ENCODE results near the gene VPREB1.

Gene VPREB1

DNA sequence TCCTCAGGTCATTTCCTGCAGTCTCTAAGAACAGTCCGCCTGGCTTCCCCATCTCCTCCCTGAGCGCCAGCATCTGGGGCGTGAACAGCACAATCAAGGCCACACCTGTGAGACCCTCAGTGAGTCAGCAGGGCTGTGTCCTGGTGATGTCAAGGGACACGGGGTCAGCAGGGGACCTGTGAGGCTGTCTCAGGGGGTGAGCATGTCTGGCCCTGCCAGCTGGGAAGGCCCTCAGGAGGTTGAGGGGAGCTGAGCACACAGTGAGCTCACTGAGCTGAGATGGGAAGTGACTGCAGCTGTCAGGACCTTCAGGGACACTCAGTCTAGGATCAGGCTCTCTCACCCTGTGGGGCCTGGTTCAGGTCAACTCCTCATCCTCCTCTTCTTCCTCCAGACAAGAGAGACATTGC is 46.6 kb upstream of the VPREB1 start:
- DNase-seq = no peak
- Histone ChIP-seq H2BK15ac (replicated peaks; ENCODE audit: low read depth) (no peak overlapping the region), H3K4ac (ENCODE audit: low read depth, low read length) (no peak overlapping the region), H2AK5ac (ENCODE audit: low read length) (no peak overlapping the region), H2BK5ac (ENCODE audit: low read length) (no peak overlapping the region), H3K27me3 (ENCODE audit: insufficient read depth, low read length, poor library complexity) (no peaks in the 10 kb centered on the region), H3K56ac (ENCODE audit: low read length) (no peak overlapping the region), H3K9ac (ENCODE audit: low read length) (no peak overlapping the region), H3K36me3 (ENCODE audit: control insufficient read depth, insufficient read depth, low read length) (no peaks in the 10 kb centered on the region), H3K4me2 (ENCODE audit: low read length) (no peak overlapping the region), H4K5ac (ENCODE audit: low read length) (no peak overlapping the region), H3K23ac (ENCODE audit: low read length) (no peak overlapping the region), H3K79me2 (ENCODE audit: control insufficient read depth, insufficient read depth, low read length) (no peaks in the 10 kb centered on the region), H3K18ac (ENCODE audit: low read length) (no peak overlapping the region), H3K4me1 (ENCODE audit: control insufficient read depth, low read depth, low read length) (no peaks in the 10 kb centered on the region), H4K8ac (ENCODE audit: low read depth, low read length) (no peak overlapping the region), H3K79me1 (ENCODE audit: low read length) (no peaks in the 10 kb centered on the region), H2BK120ac (ENCODE audit: low read depth, low read length) (no peak overlapping the region), H3K27ac (ENCODE audit: low read depth, low read length) (no peak overlapping the region), H3K4me3 (ENCODE audit: low read length) (no peak overlapping the region)
- no CpG with 5 or more reads among the region's 4 CpGs for WGBS (ENCODE audit: extremely low coverage, insufficient coverage, low lambda C conversion rate)

DNA sequence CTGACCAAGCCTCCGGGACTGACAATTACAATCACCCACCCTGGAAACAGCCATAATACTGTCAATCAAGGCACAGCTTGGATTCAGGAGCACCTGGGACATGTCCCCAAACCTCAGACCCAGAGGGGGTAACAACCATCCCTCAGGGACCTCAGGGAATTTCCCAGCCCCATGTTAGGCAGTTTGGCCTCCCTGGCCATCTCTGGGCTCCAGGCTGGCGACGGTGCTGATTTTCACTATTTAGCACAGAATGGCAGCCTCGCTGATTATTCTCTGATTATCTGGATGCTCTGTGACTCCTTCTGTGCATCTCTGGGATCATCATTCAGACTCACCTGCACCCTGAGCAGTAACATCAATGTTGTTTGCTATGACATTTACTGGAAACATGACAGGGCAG is 45.8 kb upstream of the VPREB1 start:
- Histone ChIP-seq H2BK120ac (ENCODE audit: low read depth, low read length) (no peak overlapping the region), H3K56ac (ENCODE audit: low read length) (no peak overlapping the region), H3K27me3 (ENCODE audit: insufficient read depth, low read length, poor library complexity) (peaks cover under 1% of the 10 kb centered on the region), H3K36me3 (ENCODE audit: control insufficient read depth, insufficient read depth, low read length) (no peaks in the 10 kb centered on the region), H3K9ac (ENCODE audit: low read length) (no peak overlapping the region), H4K5ac (ENCODE audit: low read length) (no peak overlapping the region), H3K23ac (ENCODE audit: low read length) (no peak overlapping the region), H2BK15ac (replicated peaks; ENCODE audit: low read depth) (no peak overlapping the region), H4K8ac (ENCODE audit: low read depth, low read length) (no peak overlapping the region), H3K79me1 (ENCODE audit: low read length) (no peaks in the 10 kb centered on the region), H2BK5ac (ENCODE audit: low read length) (no peak overlapping the region), H3K18ac (ENCODE audit: low read length) (no peak overlapping the region), H3K4me3 (ENCODE audit: low read length) (no peak overlapping the region), H3K79me2 (ENCODE audit: control insufficient read depth, insufficient read depth, low read length) (no peaks in the 10 kb centered on the region), H3K4me1 (ENCODE audit: control insufficient read depth, low read depth, low read length) (no peaks in the 10 kb centered on the region), H3K4me2 (ENCODE audit: low read length) (no peak overlapping the region), H3K4ac (ENCODE audit: low read depth, low read length) (no peak overlapping the region), H2AK5ac (ENCODE audit: low read length) (no peak overlapping the region), H3K27ac (ENCODE audit: low read depth, low read length) (no peak overlapping the region)
- no CpG with 5 or more reads among the region's 4 CpGs for WGBS (ENCODE audit: extremely low coverage, insufficient coverage, low lambda C conversion rate)
- DNase-seq = no peak

DNA sequence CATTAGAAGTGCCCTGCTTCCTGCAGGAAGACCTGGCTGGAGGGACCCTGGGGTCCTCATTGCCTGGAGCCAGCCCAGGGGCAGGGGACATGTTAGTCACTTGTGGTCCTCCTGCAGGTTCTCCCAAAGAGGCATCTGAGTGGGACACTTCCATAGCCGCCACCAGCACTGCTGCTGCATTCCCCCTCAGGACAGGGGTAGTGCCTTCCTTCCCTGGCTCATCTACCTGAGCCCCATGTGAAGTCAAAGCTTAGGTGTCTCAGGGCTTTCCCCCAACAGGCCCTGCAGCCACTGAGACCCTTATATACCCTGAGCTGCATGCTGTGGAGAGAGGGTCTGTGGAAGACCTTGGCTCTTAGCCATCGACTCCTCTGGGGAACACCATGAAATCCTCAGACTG is 45.0 kb upstream of the VPREB1 start:
- Histone ChIP-seq H2BK15ac (replicated peaks; ENCODE audit: low read depth) (no peak overlapping the region), H3K4me3 (ENCODE audit: low read length) (no peak overlapping the region), H4K5ac (ENCODE audit: low read length) (no peak overlapping the region), H3K56ac (ENCODE audit: low read length) (no peak overlapping the region), H3K79me2 (ENCODE audit: control insufficient read depth, insufficient read depth, low read length) (no peaks in the 10 kb centered on the region), H3K4ac (ENCODE audit: low read depth, low read length) (no peak overlapping the region), H3K27ac (ENCODE audit: low read depth, low read length) (no peak overlapping the region), H3K18ac (ENCODE audit: low read length) (no peak overlapping the region), H3K36me3 (ENCODE audit: control insufficient read depth, insufficient read depth, low read length) (no peaks in the 10 kb centered on the region), H2AK5ac (ENCODE audit: low read length) (no peak overlapping the region), H3K4me1 (ENCODE audit: control insufficient read depth, low read depth, low read length) (no peaks in the 10 kb centered on the region), H3K23ac (ENCODE audit: low read length) (no peak overlapping the region), H2BK120ac (ENCODE audit: low read depth, low read length) (no peak overlapping the region), H3K4me2 (ENCODE audit: low read length) (no peak overlapping the region), H3K9ac (ENCODE audit: low read length) (no peak overlapping the region), H4K8ac (ENCODE audit: low read depth, low read length) (no peak overlapping the region), H3K27me3 (ENCODE audit: insufficient read depth, low read length, poor library complexity) (peaks cover 2% of the 10 kb centered on the region), H2BK5ac (ENCODE audit: low read length) (no peak overlapping the region), H3K79me1 (ENCODE audit: low read length) (no peaks in the 10 kb centered on the region)
- WGBS (ENCODE audit: extremely low coverage, insufficient coverage, low lambda C conversion rate) = no CpG with 5 or more reads among the region's 2 CpGs
- no peak for DNase-seq

DNA sequence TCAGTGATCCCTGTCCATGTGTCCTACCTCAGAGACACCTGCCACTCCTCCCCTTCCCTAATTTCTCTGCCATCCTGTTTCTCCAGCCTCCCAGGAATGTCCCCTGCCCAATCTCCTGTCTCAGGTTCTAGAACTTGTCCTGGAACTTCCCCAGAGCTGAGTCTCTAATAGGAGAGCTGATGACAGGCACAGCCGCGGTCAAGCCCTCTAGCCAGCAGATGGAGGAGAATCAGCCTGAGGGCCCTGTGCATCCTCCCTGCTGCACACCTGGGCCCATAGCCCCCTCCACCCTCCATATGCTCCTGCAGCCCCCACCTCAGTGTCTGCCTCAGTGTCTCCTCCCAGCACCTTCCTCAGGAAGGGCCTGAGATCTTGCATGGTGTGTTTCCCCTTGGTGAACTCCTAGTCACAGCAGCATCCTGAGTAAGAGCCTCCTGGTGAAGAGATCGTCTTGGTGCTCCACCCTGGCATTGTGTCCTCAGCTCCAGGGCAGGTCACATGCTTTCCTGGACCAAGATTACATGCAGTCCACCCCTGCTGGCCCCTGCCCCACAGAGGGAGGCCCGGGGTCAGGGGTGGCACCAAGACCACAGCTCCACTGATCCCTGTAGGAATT is 43.9 kb upstream of the VPREB1 start:
- Histone ChIP-seq H3K4me2 (ENCODE audit: low read length) (no peak overlapping the region), H3K4ac (ENCODE audit: low read depth, low read length) (no peak overlapping the region), H2BK5ac (ENCODE audit: low read length) (no peak overlapping the region), H3K4me3 (ENCODE audit: low read length) (no peak overlapping the region), H3K23ac (ENCODE audit: low read length) (no peak overlapping the region), H3K27me3 (ENCODE audit: insufficient read depth, low read length, poor library complexity) (peaks cover 2% of the 10 kb centered on the region), H3K4me1 (ENCODE audit: control insufficient read depth, low read depth, low read length) (no peaks in the 10 kb centered on the region), H4K8ac (ENCODE audit: low read depth, low read length) (no peak overlapping the region), H3K79me2 (ENCODE audit: control insufficient read depth, insufficient read depth, low read length) (no peaks in the 10 kb centered on the region), H3K56ac (ENCODE audit: low read length) (no peak overlapping the region), H2AK5ac (ENCODE audit: low read length) (no peak overlapping the region), H3K18ac (ENCODE audit: low read length) (no peak overlapping the region), H3K9ac (ENCODE audit: low read length) (no peak overlapping the region), H4K5ac (ENCODE audit: low read length) (no peak overlapping the region), H2BK120ac (ENCODE audit: low read depth, low read length) (no peak overlapping the region), H3K36me3 (ENCODE audit: control insufficient read depth, insufficient read depth, low read length) (no peaks in the 10 kb centered on the region), H3K79me1 (ENCODE audit: low read length) (no peaks in the 10 kb centered on the region), H3K27ac (ENCODE audit: low read depth, low read length) (no peak overlapping the region), H2BK15ac (replicated peaks; ENCODE audit: low read depth) (no peak overlapping the region)
- no peak for DNase-seq
- WGBS (ENCODE audit: extremely low coverage, insufficient coverage, low lambda C conversion rate) = no CpG with 5 or more reads among the region's 4 CpGs

DNA sequence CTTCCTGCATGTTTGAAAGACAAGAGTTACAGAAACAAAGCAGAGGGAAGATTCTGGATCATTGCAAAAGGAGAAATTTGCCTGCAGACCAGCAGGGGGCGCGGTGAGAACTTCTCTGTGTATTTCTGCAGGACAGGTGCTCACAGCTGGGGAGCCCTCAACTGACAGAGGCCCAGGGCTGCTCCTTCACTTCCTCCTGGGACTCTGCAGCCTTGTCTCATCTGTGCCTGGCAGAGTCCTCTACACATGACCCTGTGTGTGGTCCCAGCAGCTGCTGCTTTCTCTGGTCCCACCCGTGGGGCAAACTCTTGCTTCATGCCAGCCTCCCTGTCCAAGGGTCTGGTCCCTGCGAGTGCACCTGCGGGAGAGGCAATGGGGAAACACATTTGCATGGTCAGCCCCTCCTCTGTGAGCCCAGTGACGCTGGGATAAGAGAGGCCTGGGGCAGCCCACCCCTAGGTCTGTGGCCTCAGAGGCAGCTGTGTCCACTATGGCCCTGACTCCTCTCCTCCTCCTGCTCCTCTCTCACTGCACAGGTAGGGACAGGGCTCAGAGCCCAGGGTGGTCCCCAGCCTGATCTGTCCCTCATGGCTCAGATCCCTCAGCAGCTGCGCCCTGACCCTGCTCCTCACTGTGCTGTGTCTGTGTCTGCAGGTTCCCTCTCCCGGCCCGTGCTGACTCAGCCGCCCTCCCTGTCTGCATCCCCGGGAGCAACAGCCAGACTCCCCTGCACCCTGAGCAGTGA is 43.2 kb upstream of the VPREB1 start:
- Histone ChIP-seq H3K36me3 (ENCODE audit: control insufficient read depth, insufficient read depth, low read length) (no peaks in the 10 kb centered on the region), H3K4me3 (ENCODE audit: low read length) (no peak overlapping the region), H3K4me1 (ENCODE audit: control insufficient read depth, low read depth, low read length) (no peaks in the 10 kb centered on the region), H4K8ac (ENCODE audit: low read depth, low read length) (no peak overlapping the region), H3K9ac (ENCODE audit: low read length) (no peak overlapping the region), H2BK5ac (ENCODE audit: low read length) (no peak overlapping the region), H3K4ac (ENCODE audit: low read depth, low read length) (no peak overlapping the region), H3K79me1 (ENCODE audit: low read length) (no peaks in the 10 kb centered on the region), H4K5ac (ENCODE audit: low read length) (no peak overlapping the region), H3K27me3 (ENCODE audit: insufficient read depth, low read length, poor library complexity) (peaks cover 4% of the 10 kb centered on the region), H3K27ac (ENCODE audit: low read depth, low read length) (no peak overlapping the region), H3K18ac (ENCODE audit: low read length) (no peak overlapping the region), H3K23ac (ENCODE audit: low read length) (no peak overlapping the region), H2AK5ac (ENCODE audit: low read length) (no peak overlapping the region), H3K79me2 (ENCODE audit: control insufficient read depth, insufficient read depth, low read length) (no peaks in the 10 kb centered on the region), H2BK15ac (replicated peaks; ENCODE audit: low read depth) (no peak overlapping the region), H2BK120ac (ENCODE audit: low read depth, low read length) (no peak overlapping the region), H3K4me2 (ENCODE audit: low read length) (no peak overlapping the region), H3K56ac (ENCODE audit: low read length) (no peak overlapping the region)
- peak; percentile 58 for DNase-seq
- WGBS (ENCODE audit: extremely low coverage, insufficient coverage, low lambda C conversion rate) = no CpG with 5 or more reads among the region's 11 CpGs
